Measurements from ENCODE around the gene STAT1. TPM values are rescaled to one million over a fixed set of nuclear protein-coding genes. Genes with fewer than 3 reads are reported as not detected.

STAT1 gene
- total and polyA plus RNA-seq, 12 donors = 8.9 to 438 (median 48.6) TPM

- Histone ChIP-seq H3K27me3 (no peaks in the 10 kb centered on the region), H3K27ac (peak overlapping the region; percentile 68 to 97 (median 89)), H3K4me1 (peaks cover 0 to 66% (median 10%) of the 10 kb centered on the region in 9 donors), H3K4me3 (peak overlapping the region; percentile 41 to 77 (median 68)), H3K9me3 (no peaks in the 10 kb centered on the region), H3K36me3 (no peaks in the 10 kb centered on the region)
- peak in 1 of 2 donors; percentile 20 for DNase-seq
- TF ChIP-seq CTCF (IDR thresholded peaks at IDR 0.05) = no peak
- intact Hi-C loops (cut with DNase I) = loop anchor here in 1 of 10 donors (5.0 kb wide), 1 partner anchor 239 kb away; no protein-coding TSS in a partner anchor
- 32 to 34% methylated on average over 14 of the region's 14 CpGs for WGBS, 2 donors
- peak; percentile 4 to 63 (median 30) for ATAC-seq
These were observed 6.9 kb upstream of the STAT1 start for GRCh38 chr2:191020742-191021381.

- intact Hi-C loops (cut with DNase I) = loop anchor here in 1 of 10 donors (5.0 kb wide), 1 partner anchor 238 kb away; no protein-coding TSS in a partner anchor
These were observed 6.3 kb upstream of the STAT1 start for GRCh38 chr2:191020221-191020741.

GRCh38 chr2:191019376-191019775, 5.4 kb upstream of the STAT1 start:
- no peak for ATAC-seq
- WGBS, 2 donors = 93 to 94% methylated on average over 3 of the region's 3 CpGs
- TF ChIP-seq CTCF (IDR thresholded peaks at IDR 0.05) = no peak
- intact Hi-C loops (cut with DNase I) = no loop called here
- no peaks in the 10 kb centered on the region for H3K36me3 ChIP-seq
- H3K4me3 ChIP-seq = no peak overlapping the region
- peaks cover 0 to 68% (median 15%) of the 10 kb centered on the region in 9 donors for H3K4me1 ChIP-seq
- no peaks in the 10 kb centered on the region for H3K9me3 ChIP-seq
- DNase-seq = no peak
- no peaks in the 10 kb centered on the region for H3K27me3 ChIP-seq
- H3K27ac ChIP-seq = peak overlapping the region in 1 of 10 donors; percentile 97

More at GRCh38 chr2:191020221-191020741, 6.3 kb upstream of the STAT1 start:
- Histone ChIP-seq H3K27me3 (no peaks in the 10 kb centered on the region), H3K36me3 (no peaks in the 10 kb centered on the region), H3K4me3 (peak overlapping the region; percentile 41 to 77 (median 68)), H3K27ac (peak overlapping the region; percentile 68 to 97 (median 89)), H3K4me1 (peaks cover 0 to 66% (median 10%) of the 10 kb centered on the region in 9 donors), H3K9me3 (no peaks in the 10 kb centered on the region)
- ATAC-seq = peak; percentile 99 to 100 (median 99)
- TF ChIP-seq CTCF (IDR thresholded peaks at IDR 0.05) = peak in 3 of 9 donors; percentile 27 to 37 (median 31)
- peak; percentile 93 to 95 for DNase-seq
- 0% methylated on average over 59 of the region's 59 CpGs for WGBS, 2 donors

- Histone ChIP-seq H3K27me3 (no peaks in the 10 kb centered on the region), H3K9me3 (no peaks in the 10 kb centered on the region), H3K4me3 (no peak overlapping the region), H3K4me1 (peaks cover 0 to 69% (median 15%) of the 10 kb centered on the region in 9 donors), H3K27ac (peak overlapping the region in 1 of 10 donors; percentile 49), H3K36me3 (no peaks in the 10 kb centered on the region)
- intact Hi-C loops (cut with DNase I) = no loop called here
- ATAC-seq (no peak), DNase-seq (no peak)
- no peak for TF ChIP-seq CTCF (IDR thresholded peaks at IDR 0.05)
- 91 to 96% methylated on average over 3 of the region's 3 CpGs for WGBS, 2 donors
These were observed 4.7 kb upstream of the STAT1 start for GRCh38 chr2:191018643-191019119.
